GM19324 (cell line): ENCODE data around the gene ALX4.

Experiments
- ATAC-seq: cut with Tn5 transposase; IDR thresholded peaks from one replicate; pipeline ENCODE4 v1.9.1; 2021; ENCODE audit warnings: mild to moderate bottlenecking, moderate library complexity; ENCODE audit not compliant: unreplicated experiment, low FRiP score

The ALX4 gene

DNA sequence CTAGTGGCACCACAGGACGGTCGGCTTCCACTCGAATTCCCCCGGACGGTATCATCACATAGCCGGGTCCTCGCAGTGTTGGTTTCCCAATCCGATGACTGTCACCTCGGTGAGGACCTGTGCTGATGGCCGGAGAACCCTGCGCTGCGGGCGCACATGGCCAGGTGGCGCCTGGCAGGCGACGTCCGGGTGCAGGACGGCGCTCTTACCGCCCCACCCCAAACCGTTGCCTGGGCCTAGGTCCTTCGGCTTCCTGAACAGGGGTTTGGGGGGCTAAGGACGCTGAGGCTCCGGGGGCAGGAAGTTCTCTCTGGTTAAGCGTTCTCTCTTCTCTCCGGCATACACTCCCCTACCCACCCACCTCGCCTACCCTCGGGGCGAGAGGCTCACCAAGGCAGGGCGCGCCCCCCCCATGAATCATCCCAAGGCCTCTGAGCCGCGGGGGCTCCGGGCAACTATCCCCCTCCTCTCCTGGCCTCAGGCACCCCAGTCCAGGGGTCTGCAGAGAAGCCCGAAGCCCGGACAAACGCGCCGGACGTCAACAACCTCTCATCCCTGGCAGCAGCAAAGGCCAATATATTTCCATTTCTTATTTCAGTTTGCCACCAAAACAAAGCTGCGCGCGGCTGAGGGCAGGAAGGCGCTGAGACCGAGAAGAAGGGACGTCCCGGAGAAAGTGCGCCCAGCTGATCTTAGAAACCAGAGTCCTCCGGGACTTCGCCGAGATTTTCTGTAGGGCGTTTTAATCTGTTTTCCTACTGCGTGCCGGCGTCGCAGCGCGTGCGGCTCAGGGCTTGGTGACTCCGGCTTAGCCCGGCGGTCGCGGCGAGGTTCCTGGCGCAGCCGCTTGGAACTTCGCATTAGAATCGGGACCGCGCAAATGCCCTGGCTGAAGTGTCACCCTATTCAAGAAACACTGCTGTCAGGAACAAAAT is 5.6 kb downstream of the ALX4 start:
- ATAC-seq = no peak

GRCh38 chr11:44303401-44303938 is 6.5 kb downstream of the ALX4 start:
- ATAC-seq = no peak

DNA sequence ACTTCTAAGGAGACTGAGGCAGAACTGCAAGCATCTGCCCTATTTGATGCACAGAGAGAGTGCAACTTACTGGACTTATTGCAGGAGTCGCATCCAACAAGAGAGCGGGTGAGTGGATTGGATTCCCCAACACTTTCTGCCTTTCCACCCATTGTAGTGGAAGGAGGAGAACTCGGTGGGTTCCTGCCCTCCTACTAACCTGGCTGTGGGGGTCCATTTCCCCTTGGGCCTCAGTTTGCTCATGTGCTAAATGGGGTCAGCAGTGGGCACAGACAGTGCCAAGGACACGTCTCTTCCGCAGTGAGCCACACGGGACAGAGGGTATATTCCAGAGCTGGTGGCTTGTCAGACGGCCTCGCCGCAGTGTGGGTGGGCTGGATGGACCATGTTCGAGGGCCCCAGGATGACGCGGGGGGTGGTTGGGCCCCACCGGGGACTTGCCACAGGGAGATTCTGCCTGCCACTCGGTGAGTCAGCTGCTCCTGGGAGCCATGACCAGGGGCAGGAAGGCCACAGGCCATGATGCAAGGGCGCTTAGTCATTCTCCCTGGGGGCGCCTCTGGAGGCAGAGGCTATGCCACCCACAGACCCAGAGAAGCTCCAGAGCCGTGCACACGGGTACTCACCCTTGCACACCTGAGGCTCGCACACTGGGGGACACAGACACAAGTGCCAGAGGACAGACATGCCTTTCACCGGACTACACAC is 8.2 kb downstream of the ALX4 start:
- ATAC-seq = no peak

- no peak for ATAC-seq
These were observed 8.9 kb downstream of the ALX4 start for GRCh38 chr11:44300844-44301563.

GRCh38 chr11:44298862-44299261 is 11.1 kb downstream of the ALX4 start:
- ATAC-seq = no peak

DNA sequence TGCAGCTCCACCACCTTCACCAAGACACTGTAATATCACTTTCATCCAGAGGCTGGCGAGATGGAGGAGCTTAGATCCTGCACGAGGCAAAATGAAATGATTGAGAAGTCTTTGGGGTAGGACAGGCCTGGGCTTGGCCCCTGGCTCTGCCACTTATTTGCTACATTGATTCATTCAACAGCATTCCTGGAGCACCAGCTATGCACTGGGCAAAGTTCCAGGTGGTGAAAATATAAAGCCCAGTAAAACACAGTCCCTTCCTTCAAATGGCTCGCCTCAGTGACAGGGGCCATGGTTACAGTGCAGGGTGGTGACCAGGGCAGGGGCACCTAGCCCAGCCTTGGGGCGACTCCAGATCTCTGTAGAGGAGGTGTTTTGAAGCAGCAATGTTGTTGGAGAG is 19.7 kb downstream of the ALX4 start:
- ATAC-seq = no peak

GRCh38 chr11:44288133-44288526 is 21.8 kb downstream of the ALX4 start:
- no peak for ATAC-seq

- ATAC-seq = no peak
These were observed 23.0 kb downstream of the ALX4 start for GRCh38 chr11:44286911-44287310.

DNA sequence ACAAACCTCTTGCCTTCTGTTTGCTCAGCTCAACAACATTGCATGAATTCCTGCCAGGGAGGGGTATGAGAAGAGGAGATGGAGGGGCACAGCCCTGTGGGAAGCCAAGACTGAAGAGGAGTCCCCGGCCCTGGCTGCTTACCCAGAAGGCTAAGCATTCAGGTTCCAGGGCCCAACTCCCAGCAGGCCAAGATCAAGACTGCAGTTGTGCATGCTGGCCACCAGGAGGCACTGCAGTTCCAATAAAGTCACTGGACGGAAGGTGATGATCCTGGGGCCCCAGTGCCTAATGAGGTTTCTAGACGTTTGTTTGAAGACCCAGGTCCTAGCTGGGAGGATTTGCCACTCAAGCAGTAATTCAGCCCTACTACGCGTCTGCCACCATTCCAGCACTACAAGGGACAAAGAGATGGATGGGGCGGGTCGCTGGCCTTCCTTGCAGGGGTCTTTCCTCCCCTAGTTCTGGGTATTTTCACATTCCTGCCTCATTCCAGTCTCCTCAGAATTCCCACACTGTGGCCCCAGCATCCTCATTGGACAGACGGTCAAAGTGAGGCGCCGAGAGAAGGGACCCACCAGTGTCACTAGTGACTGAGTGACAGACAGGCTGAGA is 23.6 kb downstream of the ALX4 start:
- no peak for ATAC-seq

- ATAC-seq = no peak
These were observed 24.2 kb downstream of the ALX4 start for GRCh38 chr11:44285756-44286155.

DNA sequence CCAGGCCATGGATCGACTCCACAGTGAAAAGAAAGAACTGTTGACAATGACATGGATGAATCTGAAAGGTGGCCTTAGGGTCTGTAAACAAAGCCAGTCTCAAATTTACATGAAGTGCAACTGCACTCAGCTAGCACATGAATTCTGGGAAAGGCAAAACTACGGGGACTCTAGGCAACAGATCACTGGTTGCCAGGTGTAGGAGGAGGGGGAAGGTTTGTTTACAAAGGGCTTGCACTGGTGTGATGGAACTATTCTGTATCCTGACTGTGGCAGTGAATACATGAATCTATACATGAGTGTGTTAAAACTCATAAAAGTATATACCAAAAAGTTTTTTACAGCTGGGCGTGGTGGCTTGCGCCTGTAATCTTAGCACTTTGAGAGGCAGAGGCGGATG is 27.3 kb downstream of the ALX4 start:
- ATAC-seq = no peak

- ATAC-seq = no peak
These were observed 28.8 kb downstream of the ALX4 start for GRCh38 chr11:44281151-44281550.

- ATAC-seq = no peak
These were observed 29.7 kb downstream of the ALX4 start for GRCh38 chr11:44280257-44280656.

GRCh38 chr11:44279483-44279882 is 30.5 kb downstream of the ALX4 start:
- ATAC-seq = no peak

DNA sequence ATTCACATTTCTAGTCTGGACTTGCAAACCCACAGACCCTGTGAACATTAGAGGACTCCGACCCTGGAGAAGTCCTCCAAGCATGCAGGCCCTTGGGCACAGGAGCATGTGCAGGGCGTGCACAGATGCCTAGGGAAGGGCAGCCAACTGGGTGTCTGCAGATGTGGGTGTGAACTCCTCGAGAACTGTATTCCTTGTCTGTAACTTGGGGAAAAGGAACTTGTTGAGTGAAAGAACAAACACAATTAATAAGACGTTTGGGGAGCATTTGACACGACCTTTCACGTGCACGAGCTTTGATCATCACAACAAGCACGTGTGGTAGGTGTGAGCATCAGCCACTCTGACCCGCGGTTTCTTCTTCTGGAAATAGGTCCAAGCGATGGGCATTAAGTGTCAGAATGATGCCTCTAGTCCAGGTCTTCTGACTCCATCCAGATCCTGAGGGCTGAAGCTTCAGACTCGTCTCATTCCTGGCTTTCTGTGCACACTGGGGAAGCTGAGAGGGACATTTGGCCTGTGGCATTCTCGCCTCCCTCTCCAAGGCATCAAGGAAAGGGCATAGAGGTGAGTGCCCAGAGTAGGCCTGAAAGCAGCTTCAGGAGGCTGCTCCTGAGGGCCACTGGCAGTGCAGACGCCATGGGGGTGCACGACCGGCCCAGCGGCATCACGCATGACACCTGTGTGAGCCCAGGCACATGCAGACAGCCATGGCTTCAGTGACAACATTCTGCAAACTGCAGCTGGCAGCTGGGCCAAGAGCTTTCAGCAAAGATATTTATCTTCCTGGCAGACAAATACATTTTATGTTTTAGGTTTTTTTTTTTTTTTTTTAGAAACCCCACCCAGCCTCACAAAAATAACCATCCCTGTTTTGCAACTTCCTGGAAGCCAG is 32.5 kb downstream of the ALX4 start:
- no peak for ATAC-seq

GRCh38 chr11:44275961-44276550 is 33.9 kb downstream of the ALX4 start:
- ATAC-seq = no peak

DNA sequence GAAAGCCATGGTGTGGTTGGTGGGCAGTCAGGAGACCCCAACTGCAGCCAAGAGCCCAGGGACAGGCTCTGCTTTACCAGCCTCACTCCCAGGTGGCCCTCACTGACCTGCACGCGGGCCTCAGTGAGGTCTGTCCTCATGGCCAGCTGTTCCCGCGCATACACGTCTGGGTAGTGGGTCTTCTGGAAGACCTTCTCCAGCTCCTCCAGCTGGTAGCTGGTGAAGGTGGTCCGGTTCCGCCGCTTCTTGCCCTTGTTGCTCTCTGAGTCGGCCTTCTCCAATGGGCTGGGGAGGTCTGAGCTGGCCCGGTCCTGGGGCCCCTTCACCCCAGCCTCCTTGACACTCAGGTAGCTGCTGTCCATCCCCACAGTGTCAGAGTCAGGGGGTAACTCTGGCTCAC is 34.7 kb downstream of the ALX4 start:
- ATAC-seq = no peak

- ATAC-seq = no peak
These were observed 35.5 kb downstream of the ALX4 start for GRCh38 chr11:44274404-44274803.

- ATAC-seq = no peak
These were observed 38.7 kb downstream of the ALX4 start for GRCh38 chr11:44271286-44271685.
